ENCODE measurements around the gene CEP83. TPM values are rescaled to one million over a fixed set of nuclear protein-coding genes. Genes with fewer than 3 reads are reported as not detected.

Gene CEP83
- polyA plus RNA-seq, 3 donors = 25.7 to 40.3 (median 34.9) TPM

DNA sequence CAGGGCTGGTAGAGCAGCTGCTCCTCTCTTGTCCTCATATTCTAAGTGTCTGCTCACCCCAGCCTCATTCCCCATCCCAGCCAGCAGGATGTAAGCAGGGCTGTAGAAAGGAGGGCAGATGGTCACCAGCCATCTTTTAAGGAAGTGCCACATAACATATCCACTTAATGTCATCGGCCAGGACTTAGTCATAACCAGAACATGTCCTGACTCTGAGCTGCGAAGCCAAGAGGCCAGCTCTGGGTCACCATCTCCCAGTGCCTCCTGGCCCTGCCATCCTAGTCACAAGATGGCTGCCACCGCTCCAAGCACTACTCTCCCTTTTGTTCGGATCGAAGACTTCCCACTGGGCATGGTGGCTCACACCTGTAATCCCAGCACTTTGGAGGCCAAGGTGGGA lies 187.4 kb downstream of the CEP83 start:
- no peak for DNase-seq

DNA sequence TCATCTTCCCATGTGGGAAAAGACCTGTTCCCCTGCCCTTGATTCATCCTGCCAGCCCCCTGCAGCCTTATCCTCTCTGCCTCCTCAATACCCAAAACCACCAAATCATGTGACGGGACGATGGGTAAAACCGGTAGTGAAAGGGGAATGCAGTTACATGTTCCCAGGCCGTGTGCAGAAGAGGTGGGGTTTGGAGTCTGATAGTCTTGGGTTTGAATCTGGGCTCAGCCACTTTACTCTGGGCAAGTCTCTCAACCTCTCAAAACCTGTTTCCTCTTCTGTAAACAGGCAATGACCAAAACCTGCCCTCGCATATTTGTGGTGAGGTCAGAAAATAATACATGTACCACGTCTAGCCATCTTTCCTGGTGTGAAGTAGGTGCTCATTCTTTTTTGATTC lies 188.3 kb downstream of the CEP83 start:
- DNase-seq = no peak

DNA sequence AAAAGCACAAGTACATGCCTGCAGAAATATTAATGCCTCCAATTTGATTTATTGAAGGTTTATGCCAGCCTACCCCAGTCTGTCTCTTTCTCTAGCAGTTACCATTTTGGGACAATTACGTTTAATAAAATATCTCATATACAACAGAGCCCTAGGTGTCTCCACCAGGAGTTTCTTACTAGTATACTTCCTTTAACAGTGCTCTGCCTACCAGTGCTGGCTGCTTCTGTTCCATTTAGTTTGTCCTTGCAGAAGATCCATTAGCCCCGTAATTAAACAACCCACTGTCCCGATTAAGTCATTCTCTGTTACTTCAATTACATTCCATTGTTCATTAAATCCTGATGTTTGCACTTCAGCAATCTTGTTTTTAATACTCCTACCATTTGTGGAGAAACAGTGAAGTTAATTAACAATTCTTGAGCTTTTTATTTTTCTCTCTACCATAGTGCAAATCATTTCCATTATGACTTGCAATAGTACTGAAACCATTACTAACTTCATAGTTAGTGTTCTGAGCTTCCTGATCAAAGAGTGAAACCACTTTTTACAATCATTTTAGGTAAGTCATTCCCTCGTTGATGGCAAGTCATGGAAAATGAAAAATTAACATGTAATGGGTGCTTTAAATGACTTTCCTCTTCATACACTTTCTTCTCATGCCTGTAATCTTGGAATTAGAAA lies 190.2 kb downstream of the CEP83 start:
- no peak for DNase-seq

GRCh38 chr12:94267921-94268471 lies 191.7 kb downstream of the CEP83 start:
- DNase-seq = no peak

DNA sequence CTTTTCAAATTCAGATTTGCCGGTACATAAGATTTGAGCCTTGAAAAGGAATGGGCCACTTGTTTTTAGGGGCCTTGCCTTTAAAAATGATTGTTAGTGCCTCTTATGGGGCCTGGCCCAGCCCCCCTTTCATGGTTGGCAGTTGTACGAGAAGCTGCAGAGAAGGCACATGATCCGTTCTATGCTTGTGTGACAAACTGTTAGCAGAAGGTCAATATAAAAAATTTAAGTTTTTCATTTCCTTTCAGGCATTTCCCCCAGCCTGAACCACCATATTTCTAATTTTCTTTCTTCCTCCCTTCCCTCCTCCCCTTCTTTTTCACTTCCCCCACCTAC lies 192.2 kb downstream of the CEP83 start:
- no peak for DNase-seq

GRCh38 chr12:94266796-94267536 lies 192.7 kb downstream of the CEP83 start:
- DNase-seq = no peak

DNA sequence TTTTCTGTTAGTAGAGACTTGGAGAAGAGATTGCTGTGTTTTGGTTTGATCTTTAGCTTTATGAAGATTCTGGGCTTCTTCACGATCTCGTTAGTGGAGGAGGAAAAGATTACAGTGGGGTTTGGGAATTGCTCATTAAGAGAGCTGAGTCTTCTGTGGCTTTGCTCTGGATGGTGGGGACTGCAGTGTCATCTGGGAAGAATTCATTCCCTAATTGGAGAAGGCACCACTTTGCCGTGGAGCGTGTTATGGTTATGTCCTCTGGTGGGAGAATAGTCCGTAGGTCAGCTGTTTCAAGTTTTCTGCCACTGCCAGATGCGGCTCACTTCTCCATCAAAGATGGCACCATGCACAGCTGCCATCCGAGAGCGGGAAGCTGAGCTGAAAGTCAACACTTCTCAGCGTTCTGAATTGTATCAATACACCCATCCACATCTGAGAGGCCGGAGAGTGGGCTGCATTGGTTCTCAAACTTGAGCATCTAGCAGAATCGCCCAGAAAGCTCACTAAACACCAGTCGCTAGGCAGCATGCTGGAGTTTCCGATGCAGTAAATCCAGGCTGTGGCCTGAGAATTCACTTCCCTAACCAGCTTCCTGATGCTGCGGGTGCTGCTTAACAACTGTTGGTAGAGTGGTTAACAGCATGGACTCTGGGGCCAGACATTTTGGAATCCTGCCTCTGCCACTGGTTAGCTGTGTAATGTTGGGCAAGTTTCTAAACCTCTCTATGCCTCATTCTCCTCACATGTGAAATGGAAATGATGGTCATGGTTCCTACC lies 193.5 kb downstream of the CEP83 start:
- no peak for DNase-seq

DNA sequence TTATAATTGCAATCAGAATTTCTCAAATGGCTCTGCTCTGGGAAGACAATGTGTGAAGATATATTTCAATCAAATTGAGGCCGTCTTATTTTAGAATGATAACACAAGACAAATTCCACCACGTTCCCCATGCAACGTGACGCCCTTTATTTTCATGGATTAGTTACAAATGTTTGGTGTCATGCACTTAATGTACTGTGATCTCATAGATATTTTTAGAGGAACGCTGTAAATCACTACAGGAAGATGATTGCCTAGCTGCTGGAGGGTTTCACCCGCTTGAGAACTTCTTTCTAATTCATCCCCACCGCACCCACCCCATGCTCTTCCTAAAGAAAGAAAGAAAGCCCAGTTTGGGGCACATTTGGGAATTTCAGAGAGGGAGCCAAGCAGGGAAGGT lies 194.1 kb downstream of the CEP83 start:
- no peak for DNase-seq

- DNase-seq = no peak
Observed at GRCh38 chr12:94264736-94265485, 194.8 kb downstream of the CEP83 start.

GRCh38 chr12:94263905-94264561 lies 195.6 kb downstream of the CEP83 start:
- DNase-seq = no peak

DNA sequence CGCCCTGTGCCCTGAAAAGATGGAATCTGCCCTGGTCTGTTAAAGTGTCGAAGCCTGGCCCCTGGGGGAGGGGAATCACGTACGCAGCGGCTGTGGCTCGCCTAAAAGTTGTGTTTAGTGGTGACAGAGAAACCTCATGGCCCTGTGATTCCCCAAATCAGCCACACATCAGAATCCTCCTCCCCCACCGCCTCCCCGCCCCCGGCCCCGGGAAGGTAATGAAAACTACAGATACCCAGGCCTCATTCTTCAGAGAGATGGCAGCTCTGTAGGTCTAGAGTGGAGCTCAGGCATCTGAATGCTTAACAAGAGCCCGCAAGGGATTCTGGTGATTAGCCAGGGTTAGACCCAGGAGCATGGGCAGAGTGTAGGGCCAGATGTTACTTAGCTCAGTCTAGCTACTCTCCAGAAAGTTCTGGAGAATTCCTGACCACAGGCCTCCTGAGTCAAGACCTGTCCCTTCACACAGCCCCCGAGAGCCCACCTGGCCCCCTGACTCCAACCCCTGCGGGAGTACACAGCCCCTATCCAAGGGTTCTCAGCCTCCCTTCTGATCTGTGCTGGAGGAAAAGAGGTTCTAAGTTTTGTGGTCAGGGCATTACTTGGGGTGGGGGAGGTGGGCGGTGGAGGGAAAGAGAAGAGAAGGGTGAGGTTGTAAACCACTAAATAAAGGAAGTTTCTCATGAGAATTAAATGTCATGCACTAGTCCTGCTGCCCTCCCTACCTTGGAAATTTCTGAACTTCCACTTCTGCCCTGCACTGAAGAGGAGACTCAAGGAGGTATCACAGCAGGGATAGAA lies 196.5 kb downstream of the CEP83 start:
- DNase-seq = no peak

GRCh38 chr12:94262228-94263010 lies 197.2 kb downstream of the CEP83 start:
- peak; percentile 80 for DNase-seq

DNA sequence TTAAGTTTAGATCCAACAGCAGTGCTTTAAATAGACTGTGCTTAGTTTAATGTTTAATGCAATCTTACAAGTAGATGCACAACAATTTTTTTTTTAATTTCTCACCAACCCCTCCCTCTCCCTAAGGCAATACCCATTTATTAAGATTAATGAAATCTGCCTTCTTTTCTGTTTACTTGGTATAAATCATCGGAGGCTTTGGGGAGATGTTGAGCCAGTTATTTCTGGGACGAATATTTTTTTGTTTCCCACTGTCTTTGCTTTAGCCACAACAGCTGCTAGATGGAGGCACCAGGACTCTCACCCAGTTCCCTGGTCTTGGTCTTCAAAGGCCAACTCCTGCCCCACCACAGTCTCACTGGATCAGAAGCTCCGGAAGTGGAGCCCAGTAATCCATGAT lies 197.9 kb downstream of the CEP83 start:
- DNase-seq = peak; percentile 41

- DNase-seq = no peak
Observed at GRCh38 chr12:94261119-94261518, 198.5 kb downstream of the CEP83 start.

GRCh38 chr12:94260717-94261116 lies 198.9 kb downstream of the CEP83 start:
- DNase-seq = no peak

DNA sequence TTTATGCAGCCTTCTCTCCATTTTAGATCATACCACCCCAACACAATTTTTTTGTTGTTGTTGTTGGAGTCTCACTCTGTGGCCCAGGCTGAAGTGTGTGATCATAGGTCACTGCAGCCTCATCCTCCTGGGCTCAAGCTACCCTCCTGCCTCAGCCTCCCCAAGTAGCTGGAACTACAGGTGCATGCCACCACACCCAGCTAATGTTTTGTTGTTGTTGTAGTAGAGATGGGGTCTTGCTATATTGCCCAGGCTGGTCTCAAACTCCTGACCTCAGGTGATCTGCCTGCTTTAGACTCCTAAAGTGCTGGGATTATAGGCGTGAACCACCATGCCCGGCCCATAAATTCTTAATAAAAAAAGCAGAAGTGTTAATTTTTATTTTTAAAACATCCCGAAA lies 199.7 kb downstream of the CEP83 start:
- no peak for DNase-seq

DNA sequence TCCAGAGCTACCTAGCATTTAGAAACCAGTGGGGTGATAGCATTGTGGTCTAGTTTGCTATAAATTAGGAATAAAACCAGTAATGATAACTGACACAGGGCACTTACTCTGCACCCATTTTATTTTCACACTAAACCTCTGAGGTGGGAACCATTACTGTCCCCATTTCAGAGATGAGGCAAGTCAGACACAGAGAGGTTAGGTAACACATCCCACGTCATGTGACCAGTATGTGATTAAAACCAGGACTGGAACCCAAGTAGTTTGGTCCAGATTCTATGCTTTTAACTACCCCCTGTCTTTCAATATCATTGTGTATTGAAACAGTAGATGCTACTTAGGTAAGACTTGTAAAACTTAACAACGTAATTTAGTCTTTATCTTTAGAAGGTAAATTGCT lies 201.1 kb downstream of the CEP83 start:
- DNase-seq = no peak
